Neural crest cell (in vitro differentiated cells): ENCODE data around the gene CLDN15. TPM values are rescaled to one million over a fixed set of nuclear protein-coding genes. Genes with fewer than 3 reads are reported as not detected.
"Not testable (repeated sequence)": the region's sequence is repeated elsewhere in the genome, so short reads cannot be mapped to it uniquely, and the experiment has no call there.

Experiments used
- DNase-seq: peaks from one replicate; pipeline ENCODE4 v3.0.0; 2021; ENCODE audit warnings: low read depth, mixed read lengths, low spot score
- H3K27ac Mint-ChIP-seq: one replicate; pipeline ENCODE4 v1.8.0; 2021; ENCODE audit warnings: mild to moderate bottlenecking, mixed read lengths; ENCODE audit not compliant: unreplicated experiment
- H3K27me3 Mint-ChIP-seq: 2 replicates; pipeline ENCODE4 v1.8.0; 2021; ENCODE audit warnings: low read depth, mild to moderate bottlenecking, mixed read lengths
- H3K36me3 Mint-ChIP-seq: 2 replicates; pipeline ENCODE4 v1.8.0; 2021; ENCODE audit warnings: low read depth, mild to moderate bottlenecking, mixed read lengths
- H3K4me1 Mint-ChIP-seq: 2 replicates; pipeline ENCODE4 v1.8.0; 2021; ENCODE audit warnings: mixed read lengths
- H3K4me3 Mint-ChIP-seq: one replicate; pipeline ENCODE4 v1.8.0; 2021; ENCODE audit warnings: mild to moderate bottlenecking, mixed read lengths
- H3K9me3 Mint-ChIP-seq: 2 replicates; pipeline ENCODE4 v1.8.0; 2021; ENCODE audit warnings: mixed read lengths
- total RNA-seq: library from RNA; stranded (reverse); gene quantifications from 2 replicates; pipeline ENCODE4 v1.2.1, GENCODE V29; 2021
- TF ChIP-seq, protein P1 (sequence below): fragments of 200-600 bp; sonication (generic); conservative IDR thresholded peaks from 2 replicates; pipeline ENCODE4 v1.5.0; 2021; ENCODE audit warnings: antibody characterized with exemption, mild to moderate bottlenecking

CLDN15 gene
- total RNA-seq, 1 donor from 2014 or later, result 10.4 TPM

DNA sequence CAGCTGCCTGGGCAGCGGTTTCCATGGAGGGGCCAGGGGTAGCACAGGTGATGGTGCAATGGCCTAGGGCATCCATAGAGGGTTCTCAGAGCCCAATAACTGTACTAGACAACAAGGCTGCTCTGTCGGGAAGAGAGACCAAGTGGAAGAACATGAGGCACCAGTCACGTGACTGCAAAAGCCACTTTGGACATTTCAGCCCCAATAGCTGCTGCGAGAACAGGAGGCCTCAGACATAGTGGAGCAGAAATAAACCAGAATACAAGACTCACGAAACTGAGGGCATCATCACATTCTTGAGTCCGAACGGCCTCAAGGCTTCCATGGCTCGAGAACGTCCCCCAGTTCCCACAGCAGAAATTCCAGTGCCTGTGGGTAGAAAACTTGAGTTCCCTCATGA is 39.6 kb upstream of the CLDN15 start:
- DNase-seq, result no peak
- TF ChIP-seq, protein P1, sequence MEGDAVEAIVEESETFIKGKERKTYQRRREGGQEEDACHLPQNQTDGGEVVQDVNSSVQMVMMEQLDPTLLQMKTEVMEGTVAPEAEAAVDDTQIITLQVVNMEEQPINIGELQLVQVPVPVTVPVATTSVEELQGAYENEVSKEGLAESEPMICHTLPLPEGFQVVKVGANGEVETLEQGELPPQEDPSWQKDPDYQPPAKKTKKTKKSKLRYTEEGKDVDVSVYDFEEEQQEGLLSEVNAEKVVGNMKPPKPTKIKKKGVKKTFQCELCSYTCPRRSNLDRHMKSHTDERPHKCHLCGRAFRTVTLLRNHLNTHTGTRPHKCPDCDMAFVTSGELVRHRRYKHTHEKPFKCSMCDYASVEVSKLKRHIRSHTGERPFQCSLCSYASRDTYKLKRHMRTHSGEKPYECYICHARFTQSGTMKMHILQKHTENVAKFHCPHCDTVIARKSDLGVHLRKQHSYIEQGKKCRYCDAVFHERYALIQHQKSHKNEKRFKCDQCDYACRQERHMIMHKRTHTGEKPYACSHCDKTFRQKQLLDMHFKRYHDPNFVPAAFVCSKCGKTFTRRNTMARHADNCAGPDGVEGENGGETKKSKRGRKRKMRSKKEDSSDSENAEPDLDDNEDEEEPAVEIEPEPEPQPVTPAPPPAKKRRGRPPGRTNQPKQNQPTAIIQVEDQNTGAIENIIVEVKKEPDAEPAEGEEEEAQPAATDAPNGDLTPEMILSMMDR, result no peak
- Mint-ChIP-seq H3K4me3 (no peak overlapping the region), H3K9me3 (no peaks in the 10 kb centered on the region), H3K27ac (no peak overlapping the region), H3K27me3 (no peaks in the 10 kb centered on the region), H3K36me3 (no peaks in the 10 kb centered on the region), H3K4me1 (peaks cover 11% of the 10 kb centered on the region)

DNA sequence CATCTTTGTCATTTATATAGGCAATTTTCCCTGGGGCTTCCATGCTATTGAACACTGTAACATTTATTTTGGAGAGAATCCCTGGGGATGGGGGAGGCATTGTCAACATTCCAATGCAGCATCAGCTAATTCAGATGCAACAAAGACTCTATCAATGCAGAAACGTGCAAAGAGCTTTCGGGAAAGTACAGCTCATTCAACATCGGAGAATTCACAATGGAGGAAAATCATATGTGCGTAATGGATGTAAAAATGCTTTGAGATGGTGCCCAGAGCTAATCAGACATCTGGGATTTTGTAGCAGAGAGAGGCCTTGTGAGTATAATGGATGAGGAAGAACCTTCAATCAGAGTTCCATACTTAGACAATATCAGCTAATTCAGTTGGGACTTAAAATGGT is 35.6 kb upstream of the CLDN15 start:
- DNase-seq, result no peak
- Mint-ChIP-seq H3K9me3 (no peaks in the 10 kb centered on the region), H3K4me1 (peaks cover 17% of the 10 kb centered on the region), H3K27me3 (no peaks in the 10 kb centered on the region), H3K4me3 (no peak overlapping the region), H3K27ac (no peak overlapping the region), H3K36me3 (no peaks in the 10 kb centered on the region)
- TF ChIP-seq, protein P1, result no peak

DNA sequence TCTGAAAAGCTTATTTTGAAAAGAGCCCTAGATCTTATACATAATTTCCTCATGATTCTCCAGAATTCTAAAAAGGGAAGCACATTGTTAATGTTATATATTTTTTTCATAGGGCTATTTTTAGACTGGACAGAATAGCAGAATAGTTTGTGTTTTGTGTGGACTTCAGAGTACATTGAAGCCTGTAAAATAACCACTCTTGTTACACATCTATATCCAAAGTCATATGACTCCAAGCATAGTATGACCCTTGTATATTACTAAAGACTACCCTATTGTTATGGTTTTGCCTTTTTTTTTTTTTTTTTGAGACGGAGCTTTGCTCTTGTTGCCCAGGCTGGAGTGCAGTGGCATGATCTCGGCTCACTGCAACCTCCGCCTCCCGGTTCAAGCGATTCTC is 33.4 kb upstream of the CLDN15 start:
- TF ChIP-seq, protein P1, result no peak
- DNase-seq, result no peak

DNA sequence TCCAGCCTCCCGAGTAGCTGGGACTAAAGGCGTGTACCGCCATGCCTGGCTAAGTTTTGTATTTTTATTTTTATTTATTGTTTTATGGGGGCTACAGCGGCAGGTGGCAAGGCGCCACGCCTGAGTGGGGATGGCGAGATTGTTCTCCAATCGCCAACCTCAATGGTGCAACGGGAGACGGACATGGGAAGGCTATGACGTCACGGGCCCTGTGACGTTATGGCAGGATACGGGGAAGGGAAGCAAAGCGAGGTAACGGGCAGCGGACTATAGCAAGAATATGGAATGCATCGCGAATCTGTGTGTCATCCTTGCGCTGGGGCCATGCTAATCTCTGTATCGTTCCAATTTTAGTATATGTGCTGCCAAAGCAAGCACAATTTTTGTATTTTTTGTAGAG is 32.1 kb upstream of the CLDN15 start:
- H3K9me3 Mint-ChIP-seq, result no peaks in the 10 kb centered on the region
- no peak overlapping the region for H3K27ac Mint-ChIP-seq
- H3K4me1 Mint-ChIP-seq, result peaks cover 17% of the 10 kb centered on the region
- no peak for DNase-seq
- H3K4me3 Mint-ChIP-seq, result no peak overlapping the region
- TF ChIP-seq, protein P1, result no peak
- H3K27me3 Mint-ChIP-seq, result no peaks in the 10 kb centered on the region
- H3K36me3 Mint-ChIP-seq, result no peaks in the 10 kb centered on the region

More for the DNA sequence above, 33.4 kb upstream of the CLDN15 start:
- Mint-ChIP-seq H3K36me3 (no peaks in the 10 kb centered on the region), H3K9me3 (no peaks in the 10 kb centered on the region), H3K4me3 (no peak overlapping the region), H3K27ac (no peak overlapping the region), H3K27me3 (no peaks in the 10 kb centered on the region), H3K4me1 (peaks cover 17% of the 10 kb centered on the region)

DNA sequence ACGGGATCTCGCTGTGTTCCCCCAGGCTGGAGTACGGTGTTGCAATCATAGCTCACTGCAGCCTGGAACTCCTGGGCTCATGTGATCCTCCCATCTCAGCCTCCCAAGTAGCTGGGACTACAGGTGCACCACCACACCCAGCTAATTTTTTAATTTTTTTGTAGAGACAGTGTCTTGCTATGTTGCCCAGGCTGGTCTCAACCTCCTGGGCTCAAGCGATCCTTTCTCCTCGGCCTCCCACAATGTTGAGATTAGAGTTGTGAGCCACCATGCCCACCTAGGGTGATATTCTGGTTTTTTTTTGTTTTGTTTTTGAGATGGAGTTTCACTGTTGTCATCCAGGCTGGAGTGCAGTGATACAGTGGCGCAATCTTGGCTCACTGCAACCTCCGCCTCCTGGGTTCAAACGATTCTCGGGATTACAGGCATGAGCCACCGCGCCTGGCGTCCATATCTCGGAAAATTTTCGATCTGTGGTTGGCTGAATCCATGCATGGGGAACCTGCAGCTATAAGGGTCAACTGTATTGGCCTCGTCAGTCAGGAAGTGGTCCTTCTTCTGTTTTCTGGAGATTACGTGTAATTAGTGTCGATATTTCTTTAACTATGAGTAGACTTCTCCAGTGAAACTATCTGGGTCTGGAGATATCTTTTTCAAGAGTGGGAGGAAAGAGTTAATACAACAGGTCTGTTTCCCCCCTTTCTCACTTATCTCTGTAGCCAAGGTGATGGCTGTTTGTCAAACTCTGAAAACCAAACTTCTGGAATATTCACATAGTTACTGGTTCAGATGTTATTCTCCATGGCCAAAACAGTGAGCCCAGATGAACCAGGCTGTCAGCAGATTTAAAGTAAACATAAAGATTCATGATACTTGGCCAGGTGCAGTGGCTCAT is 28.3 kb upstream of the CLDN15 start:
- Mint-ChIP-seq H3K27me3 (no peaks in the 10 kb centered on the region), H3K9me3 (no peaks in the 10 kb centered on the region), H3K4me1 (peaks cover 5% of the 10 kb centered on the region), H3K4me3 (no peak overlapping the region), H3K27ac (no peak overlapping the region), H3K36me3 (no peaks in the 10 kb centered on the region)
- no peak for DNase-seq
- TF ChIP-seq, protein P1, result no peak

DNA sequence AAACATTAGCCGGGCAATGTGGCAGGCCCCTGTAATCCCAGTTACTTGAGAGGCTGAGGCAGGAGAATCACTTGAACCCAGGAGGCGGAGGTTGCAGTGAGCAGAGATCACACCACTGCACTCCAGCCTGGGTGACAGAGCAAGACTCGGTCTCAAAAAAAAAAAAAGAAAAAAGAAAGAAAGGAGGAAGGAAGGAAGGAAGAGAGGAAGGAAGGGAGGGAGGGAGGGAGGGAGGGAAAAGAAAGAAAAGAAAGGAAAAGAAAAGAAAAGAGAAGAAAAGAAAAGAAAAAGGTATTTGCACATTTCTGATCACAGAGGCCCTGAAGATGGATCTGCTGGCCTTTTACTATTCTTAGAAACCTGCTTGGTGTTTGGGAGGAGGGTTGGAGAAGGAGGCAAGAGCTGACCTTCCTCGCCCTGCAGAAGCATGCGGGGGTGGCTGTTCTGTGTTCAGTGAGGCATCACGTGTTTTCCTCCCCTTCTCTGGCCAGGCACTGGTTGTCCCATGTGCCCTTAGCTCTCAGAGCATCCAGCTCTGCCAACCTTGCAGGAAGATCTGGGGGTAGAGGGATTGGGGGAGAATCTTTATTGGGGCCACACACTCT is 26.6 kb upstream of the CLDN15 start:
- not testable (repeated sequence) for H3K4me3 Mint-ChIP-seq, H3K36me3 Mint-ChIP-seq, H3K27me3 Mint-ChIP-seq, H3K27ac Mint-ChIP-seq, DNase-seq, H3K9me3 Mint-ChIP-seq, H3K4me1 Mint-ChIP-seq
